HepG2 (cell line): Measurements from ENCODE around the gene YWHAB. TPM values are rescaled to one million over a fixed set of nuclear protein-coding genes. Genes with fewer than 3 reads are reported as not detected.

Experiments used
- ARNTL ChIP-seq: sonication (generic); formaldehyde crosslinking; IDR thresholded peaks from 2 replicates; pipeline ENCODE4 v1.4.0; 2020; ENCODE audit warnings: mild to moderate bottlenecking, missing genetic modification reagents
- BCL3 ChIP-seq: sonication (generic); formaldehyde crosslinking; IDR thresholded peaks from 2 replicates; pipeline ENCODE4 v1.5.1; 2020; ENCODE audit warnings: mild to moderate bottlenecking, missing genetic modification reagents, moderate library complexity
- CEBPZ ChIP-seq: IDR thresholded peaks from 2 replicates; pipeline ENCODE4 v1.6.1; 2012; ENCODE audit warnings: low read length, improper control_type of control experiment
- GLI4 ChIP-seq: sonication (generic); formaldehyde crosslinking; IDR thresholded peaks from 2 replicates; pipeline ENCODE4 v1.5.1; 2020; ENCODE audit warnings: missing genetic modification reagents, mild to moderate bottlenecking, moderate library complexity, borderline replicate concordance
- GLMP ChIP-seq: sonication (generic); formaldehyde crosslinking; IDR thresholded peaks from 2 replicates; pipeline ENCODE4 v1.9.0; 2021; ENCODE audit warnings: missing genetic modification reagents, mild to moderate bottlenecking, borderline replicate concordance
- KDM3A ChIP-seq: IDR thresholded peaks from 2 replicates; pipeline ENCODE4 v1.6.1; 2018; ENCODE audit warnings: low read depth, missing compliant biosample characterization
- LCORL ChIP-seq, 2 experiments: fragments of 450-650 bp in 1 of 2; sonication (generic) in 1 of 2; formaldehyde crosslinking in 1 of 2; IDR thresholded peaks; 2 replicates each; pipeline versions ENCODE4 v1.5.0 to v1.6.1; 2017 to 2020; ENCODE audit warnings: antibody characterized with exemption in 1 of 2, missing genetic modification reagents in 1 of 2
- LRRFIP1 ChIP-seq: sonication (generic); formaldehyde crosslinking; conservative IDR thresholded peaks from 2 replicates; pipeline ENCODE4 v1.4.0; 2020; ENCODE audit warnings: missing genetic modification reagents
- MED1 ChIP-seq: sonication (generic); formaldehyde crosslinking; IDR thresholded peaks from 2 replicates; pipeline ENCODE4 v1.4.0; 2020; ENCODE audit warnings: missing genetic modification reagents
- MXD3 ChIP-seq: IDR thresholded peaks from 2 replicates; pipeline ENCODE4 v1.6.1; 2016; ENCODE audit warnings: mild to moderate bottlenecking, missing biosample characterization, missing genetic modification reagents
- PREB ChIP-seq: sonication (generic); formaldehyde crosslinking; IDR thresholded peaks from 2 replicates; pipeline ENCODE4 v1.4.0; 2020; ENCODE audit warnings: missing genetic modification reagents
- SMARCC2 ChIP-seq: fragments of 450-650 bp; IDR thresholded peaks from 2 replicates; pipeline ENCODE4 v1.6.1; 2017; ENCODE audit warnings: antibody characterized with exemption, mild to moderate bottlenecking
- TCF12 ChIP-seq, 2 experiments: fragments of 450-650 bp in 1 of 2; sonication (generic) in 1 of 2; formaldehyde crosslinking in 1 of 2; IDR thresholded peaks; 2 replicates each; pipeline versions ENCODE4 v1.6.1 to v1.8.0; 2017 to 2022; ENCODE audit warnings: antibody characterized with exemption in 1 of 2, mild to moderate bottlenecking in 1 of 2, missing genetic modification reagents in 1 of 2, moderate library complexity in 1 of 2
- ZNF296 ChIP-seq: sonication (generic); formaldehyde crosslinking; conservative IDR thresholded peaks from 2 replicates; pipeline ENCODE4 v1.5.0; 2020; ENCODE audit warnings: mild to moderate bottlenecking, missing genetic modification reagents
- ZNF501 ChIP-seq: sonication (generic); formaldehyde crosslinking; IDR thresholded peaks from 2 replicates; pipeline ENCODE4 v1.5.1; 2020; ENCODE audit warnings: mild to moderate bottlenecking, moderate library complexity, missing genetic modification reagents
- ZNF562 ChIP-seq: sonication (generic); formaldehyde crosslinking; IDR thresholded peaks from 2 replicates; pipeline ENCODE4 v1.8.0; 2022; ENCODE audit warnings: missing genetic modification reagents, borderline replicate concordance
- polyA plus RNA-seq, 8 experiments: library from polyadenylated mRNA; depleted of rRNA in 3 of 8; stranded (reverse) in 7 of 8; unstranded in 1 of 8; fragments of >200 nt; fragmentation: Illumina TruSeq in 4 of 8; extraction: Trizol in 4 of 8; gene quantifications; 2 replicates each; pipeline versions ENCODE4 v1.2.1 to v1.2.3, GENCODE V29; 2011 to 2016; ENCODE audit warnings: low read depth in 4 of 8, missing spikeins in 1 of 8, mixed read lengths in 1 of 8; ENCODE audit not compliant: insufficient read depth in 1 of 8
- total RNA-seq, 5 experiments: library from RNA; depleted of rRNA; stranded (reverse); fragments of >200 nt; fragmentation: Illumina TruSeq; extraction: Trizol; gene quantifications; 2 replicates each; pipeline ENCODE4 v1.2.3, GENCODE V29; 2016; ENCODE audit warnings: low read depth in 1 of 5

Gene YWHAB
- total and polyA plus RNA-seq, 2 of the 13 experiments (the other 11 are each of a cell fraction or from before 2014, with no cell fraction given) = 77.2 to 121 TPM

- peak; percentile 94; the same call in 1 of the 2 replicates for TF ChIP-seq MXD3 (CRISPR knock-in tag)
- TF ChIP-seq KDM3A (CRISPR knock-in tag) = peak; percentile 52; the same call in 1 of the 2 replicates
- TF ChIP-seq MED1 (CRISPR knock-in tag) = peak; percentile 49; the same call in 1 of the 2 replicates
- TF ChIP-seq ZNF562 (CRISPR knock-in tag) = no peak
- TF ChIP-seq TCF12 (IDR thresholded peaks at IDR 0.05) = no peak
- no peak for TF ChIP-seq TCF12 (CRISPR knock-in tag; IDR thresholded peaks at IDR 0.05)
- TF ChIP-seq PREB (CRISPR knock-in tag) = no peak; the same call in 1 of the 2 replicates
- 0 out of 2 replicates have a peak, but pooled peaks have one; percentile 16 for TF ChIP-seq LRRFIP1 (CRISPR knock-in tag)
- TF ChIP-seq SMARCC2 = no peak
- peak; percentile 81 for TF ChIP-seq BCL3 (CRISPR knock-in tag)
- TF ChIP-seq GLMP (CRISPR knock-in tag) = no peak
- TF ChIP-seq CEBPZ = no peak
- TF ChIP-seq ARNTL (CRISPR knock-in tag) = no peak; the same call in none of the 2 replicates
- no peak for TF ChIP-seq LCORL (IDR thresholded peaks at IDR 0.05)
- peak; percentile 81 for TF ChIP-seq LCORL (CRISPR knock-in tag; IDR thresholded peaks at IDR 0.05)
- no peak for TF ChIP-seq ZNF296 (CRISPR knock-in tag)
- peak; percentile 99 for TF ChIP-seq ZNF501 (CRISPR knock-in tag)
- peak; percentile 29; the same call in 1 of the 2 replicates for TF ChIP-seq GLI4 (CRISPR knock-in tag)
These were observed at the start of gene YWHAB (continued) for GRCh38 chr20:44885392-44886265.
